Measurements from ENCODE around the gene PANK3.
"Not testable (repeated sequence)": the region's sequence is repeated elsewhere in the genome, so short reads cannot be mapped to it uniquely, and the experiment has no call there.

The PANK3 gene

GRCh38 chr5:168592014-168592368, 12.8 kb upstream of the PANK3 start:
- no peak for DNase-seq (ENCODE audit: low read depth in 2 of 2)

- DNase-seq (ENCODE audit: low read depth in 2 of 2): no peak
Observed at GRCh38 chr5:168591302-168592013, 12.3 kb upstream of the PANK3 start.

- DNase-seq (ENCODE audit: low read depth in 2 of 2): no peak
Observed at GRCh38 chr5:168590666-168591065, 11.5 kb upstream of the PANK3 start.

- no peak for DNase-seq (ENCODE audit: low read depth in 2 of 2)
Observed at GRCh38 chr5:168587987-168588386, 8.8 kb upstream of the PANK3 start.

GRCh38 chr5:168585119-168585856, 6.1 kb upstream of the PANK3 start:
- DNase-seq (ENCODE audit: low read depth in 2 of 2): no peak

GRCh38 chr5:168583742-168584482, 4.7 kb upstream of the PANK3 start:
- DNase-seq (ENCODE audit: low read depth in 2 of 2): no peak

- not testable (repeated sequence) for DNase-seq (ENCODE audit: low read depth in 2 of 2)
Observed at GRCh38 chr5:168580814-168581469, 1.8 kb upstream of the PANK3 start.

GRCh38 chr5:168580227-168580508, 1.0 kb upstream of the PANK3 start:
- no peak for DNase-seq (ENCODE audit: low read depth in 2 of 2)

- peak; percentile 95 for DNase-seq (ENCODE audit: low read depth in 2 of 2)
Observed at GRCh38 chr5:168579488-168580226, 489 bp upstream of the PANK3 start.

- no peak for DNase-seq (ENCODE audit: low read depth in 2 of 2)
Observed at GRCh38 chr5:168578006-168578405, 1.2 kb downstream of the PANK3 start.

- DNase-seq (ENCODE audit: low read depth in 2 of 2): no peak
Observed at GRCh38 chr5:168575391-168576372, 3.5 kb downstream of the PANK3 start.

GRCh38 chr5:168574156-168574555, 5.0 kb downstream of the PANK3 start:
- DNase-seq (ENCODE audit: low read depth in 2 of 2): not testable (repeated sequence)

GRCh38 chr5:168573663-168574062, 5.5 kb downstream of the PANK3 start:
- DNase-seq (ENCODE audit: low read depth in 2 of 2): not testable (repeated sequence)

GRCh38 chr5:168570490-168571328, 8.5 kb downstream of the PANK3 start:
- DNase-seq (ENCODE audit: low read depth in 2 of 2): no peak

- no peak for DNase-seq (ENCODE audit: low read depth in 2 of 2)
Observed at GRCh38 chr5:168568738-168569137, 10.4 kb downstream of the PANK3 start.

GRCh38 chr5:168563959-168564358, 15.2 kb downstream of the PANK3 start:
- DNase-seq (ENCODE audit: low read depth in 2 of 2): no peak

GRCh38 chr5:168562279-168562678, 16.9 kb downstream of the PANK3 start:
- DNase-seq (ENCODE audit: low read depth in 2 of 2): no peak

- no peak for DNase-seq (ENCODE audit: low read depth in 2 of 2)
Observed at GRCh38 chr5:168557389-168557788, 21.8 kb downstream of the PANK3 start.

GRCh38 chr5:168553377-168554130, 25.6 kb downstream of the PANK3 start:
- no peak for DNase-seq (ENCODE audit: low read depth in 2 of 2)
